ENCODE results near the gene HOOK2.

DNA sequence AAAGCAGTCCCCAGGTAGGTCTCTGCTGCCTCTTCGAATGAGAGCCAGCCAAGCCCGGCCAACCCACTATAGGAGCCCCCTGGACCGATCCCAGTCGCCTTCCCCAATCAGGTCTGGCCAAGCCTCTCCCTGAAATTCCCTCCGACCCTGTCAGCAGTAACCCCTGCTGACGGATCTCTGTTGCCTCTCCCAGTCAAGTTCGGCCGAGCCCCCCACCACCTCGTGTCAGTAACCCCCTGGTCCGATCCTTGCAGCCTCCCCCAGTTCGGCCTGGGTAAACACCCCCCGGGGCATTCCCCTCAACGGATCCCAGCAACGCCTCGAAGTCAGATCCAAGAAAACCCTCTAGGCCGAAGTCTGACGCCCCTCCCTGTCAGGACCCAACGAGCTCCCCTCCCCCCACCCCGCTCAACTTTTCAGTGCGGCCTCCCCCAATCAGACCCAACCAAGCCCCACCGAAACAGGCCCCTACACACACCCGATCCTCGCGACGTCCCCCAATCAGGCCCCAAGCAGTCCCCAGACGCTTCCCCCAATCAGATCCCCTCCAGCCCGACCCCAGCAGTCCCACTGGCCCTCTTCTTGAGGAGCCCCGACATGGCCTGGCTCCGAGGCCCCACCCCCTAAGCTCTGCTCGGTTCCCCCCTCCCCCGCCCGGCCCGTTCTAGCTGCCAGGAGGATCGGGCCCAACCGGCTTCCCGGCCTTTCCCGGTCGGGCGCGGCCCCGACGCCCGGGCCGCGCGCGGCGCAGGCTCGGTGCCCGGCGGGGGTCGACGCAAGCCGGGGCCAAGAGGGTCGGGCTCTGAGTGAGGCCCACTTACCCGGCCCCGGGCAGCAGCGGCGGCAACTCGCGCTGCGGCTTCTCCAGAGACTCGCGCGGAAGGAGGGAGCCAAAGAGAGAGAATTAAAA, 53.4 kb downstream of the HOOK2 start:
- TF ChIP-seq, protein P1, sequence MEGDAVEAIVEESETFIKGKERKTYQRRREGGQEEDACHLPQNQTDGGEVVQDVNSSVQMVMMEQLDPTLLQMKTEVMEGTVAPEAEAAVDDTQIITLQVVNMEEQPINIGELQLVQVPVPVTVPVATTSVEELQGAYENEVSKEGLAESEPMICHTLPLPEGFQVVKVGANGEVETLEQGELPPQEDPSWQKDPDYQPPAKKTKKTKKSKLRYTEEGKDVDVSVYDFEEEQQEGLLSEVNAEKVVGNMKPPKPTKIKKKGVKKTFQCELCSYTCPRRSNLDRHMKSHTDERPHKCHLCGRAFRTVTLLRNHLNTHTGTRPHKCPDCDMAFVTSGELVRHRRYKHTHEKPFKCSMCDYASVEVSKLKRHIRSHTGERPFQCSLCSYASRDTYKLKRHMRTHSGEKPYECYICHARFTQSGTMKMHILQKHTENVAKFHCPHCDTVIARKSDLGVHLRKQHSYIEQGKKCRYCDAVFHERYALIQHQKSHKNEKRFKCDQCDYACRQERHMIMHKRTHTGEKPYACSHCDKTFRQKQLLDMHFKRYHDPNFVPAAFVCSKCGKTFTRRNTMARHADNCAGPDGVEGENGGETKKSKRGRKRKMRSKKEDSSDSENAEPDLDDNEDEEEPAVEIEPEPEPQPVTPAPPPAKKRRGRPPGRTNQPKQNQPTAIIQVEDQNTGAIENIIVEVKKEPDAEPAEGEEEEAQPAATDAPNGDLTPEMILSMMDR (IDR thresholded peaks at IDR 0.05), result no peak
- no peak for TF ChIP-seq POLR2A (IDR thresholded peaks at IDR 0.05)
